SJSA1 (cell line): ENCODE measurements around the gene LRRC4C. TPM values are rescaled to one million over a fixed set of nuclear protein-coding genes. Genes with fewer than 3 reads are reported as not detected.
A peak's percentile ranks its signal among the peaks of the same experiment; 100 is the strongest.

Source experiments
- DNase-seq, 2 experiments: peaks; one replicate each; pipeline ENCODE4 v3.0.0-alpha.2; 2015 to 2020; ENCODE audit warnings: low spot score in 2 of 2, low read depth in 1 of 2
- H3K27ac ChIP-seq: fragments of 250-450 bp; sonication (Bioruptor Pico); 2 replicates; pipeline ENCODE4 v1.5.1; 2020; ENCODE audit warnings: mild to moderate bottlenecking, moderate library complexity
- H3K27me3 ChIP-seq: fragments of 250-450 bp; sonication (Bioruptor Pico); replicated peaks from 2 replicates; pipeline ENCODE4 v1.5.1; 2020; ENCODE audit warnings: mild to moderate bottlenecking, moderate library complexity
- H3K36me3 ChIP-seq: fragments of 250-450 bp; sonication (Bioruptor Pico); 2 replicates; pipeline ENCODE4 v1.5.1; 2020; ENCODE audit warnings: mild to moderate bottlenecking
- H3K4me1 ChIP-seq: fragments of 250-450 bp; sonication (Bioruptor Pico); replicated peaks from 2 replicates; pipeline ENCODE4 v1.6.1; 2021; ENCODE audit warnings: mild to moderate bottlenecking
- H3K4me3 ChIP-seq: fragments of 250-450 bp; sonication (Bioruptor Pico); 2 replicates; pipeline ENCODE4 v1.5.1; 2020; ENCODE audit warnings: mild to moderate bottlenecking
- H3K9me3 ChIP-seq: fragments of 250-450 bp; sonication (Bioruptor Pico); replicated peaks from 2 replicates; pipeline ENCODE4 v1.5.1; 2020; ENCODE audit warnings: mild to moderate bottlenecking
- total RNA-seq: library from RNA; depleted of rRNA; stranded (reverse); fragments of >200 nt; shearing (Covaris generic); gene quantifications from 2 replicates; pipeline ENCODE4 v1.2.3, GENCODE V29; 2014

Gene LRRC4C
- total RNA-seq, 1 experiment from 2014 or later: not detected

DNA sequence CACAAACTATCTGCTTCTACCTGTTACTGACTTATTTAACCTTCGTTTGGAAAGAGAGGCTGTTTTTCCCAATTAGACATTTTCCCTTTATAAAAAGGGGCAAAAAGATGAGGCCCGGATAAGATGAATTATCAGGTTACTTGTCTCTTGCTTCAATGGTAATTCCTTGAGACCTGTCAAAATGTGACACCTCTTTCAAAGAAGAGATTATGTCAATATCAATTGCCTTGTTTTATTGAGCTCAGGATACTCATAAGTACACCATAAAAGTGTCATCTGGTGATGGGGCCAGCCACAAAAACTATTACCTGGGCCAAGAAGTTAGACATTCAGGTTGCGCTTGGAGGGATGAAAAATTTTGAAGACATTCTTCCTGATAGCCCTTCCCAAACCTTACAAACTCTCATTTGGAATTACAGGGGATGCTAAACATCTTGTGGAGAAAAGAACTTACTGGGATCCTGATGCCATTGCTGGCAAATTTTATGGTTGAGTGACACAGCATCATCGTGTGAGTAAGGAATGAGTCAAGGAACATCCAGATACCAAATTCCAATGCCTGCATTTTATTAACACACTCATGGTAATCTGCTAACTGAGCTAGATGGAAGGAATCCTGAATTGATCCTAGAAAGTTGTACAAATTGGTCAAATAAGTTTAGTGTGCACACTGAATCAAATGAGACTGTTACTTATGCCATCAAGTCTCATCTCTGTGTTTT is 1071.2 kb downstream of the LRRC4C start:
- Histone ChIP-seq H3K27ac (no peak overlapping the region), H3K9me3 (no peaks in the 10 kb centered on the region), H3K4me3 (no peak overlapping the region), H3K27me3 (no peaks in the 10 kb centered on the region), H3K36me3 (no peaks in the 10 kb centered on the region), H3K4me1 (peaks cover 10% of the 10 kb centered on the region)
- no peak for DNase-seq

DNA sequence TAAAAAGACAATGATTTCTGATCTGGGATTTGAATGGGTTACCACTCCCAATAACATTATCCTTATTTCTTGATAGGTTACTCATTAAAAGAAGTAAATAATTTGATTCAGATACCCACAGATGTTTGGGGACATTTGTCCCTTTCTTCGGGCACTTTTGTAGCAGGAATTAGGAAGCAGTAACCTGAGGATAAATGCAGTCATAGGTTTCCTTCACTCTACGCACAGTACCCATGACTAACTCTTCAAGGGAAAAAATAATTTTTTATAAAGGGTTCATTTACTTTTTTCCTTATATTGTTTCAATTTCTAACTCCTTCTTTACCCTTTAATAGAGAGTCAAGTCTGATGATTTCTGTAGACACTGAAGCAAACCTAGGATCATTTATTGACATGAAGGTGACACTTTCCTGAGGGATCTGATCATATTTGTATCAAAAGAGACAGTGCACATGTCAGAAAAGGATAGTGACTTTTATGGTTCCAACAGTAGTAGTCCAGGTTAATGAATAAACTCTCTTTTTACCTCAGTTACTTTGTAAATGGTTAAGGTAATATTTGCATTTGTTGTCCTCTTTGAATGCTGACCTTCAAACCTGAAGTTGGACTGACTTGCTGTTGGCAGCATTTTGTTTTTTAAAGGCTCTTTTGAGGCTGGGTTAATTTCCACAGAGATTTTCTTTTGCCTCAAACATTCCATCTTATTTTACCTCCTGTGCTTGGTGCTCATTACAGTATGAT is 1072.0 kb downstream of the LRRC4C start:
- Histone ChIP-seq H3K27me3 (no peaks in the 10 kb centered on the region), H3K4me3 (no peak overlapping the region), H3K27ac (no peak overlapping the region), H3K4me1 (peaks cover 10% of the 10 kb centered on the region), H3K9me3 (no peaks in the 10 kb centered on the region), H3K36me3 (no peaks in the 10 kb centered on the region)
- no peak for DNase-seq

DNA sequence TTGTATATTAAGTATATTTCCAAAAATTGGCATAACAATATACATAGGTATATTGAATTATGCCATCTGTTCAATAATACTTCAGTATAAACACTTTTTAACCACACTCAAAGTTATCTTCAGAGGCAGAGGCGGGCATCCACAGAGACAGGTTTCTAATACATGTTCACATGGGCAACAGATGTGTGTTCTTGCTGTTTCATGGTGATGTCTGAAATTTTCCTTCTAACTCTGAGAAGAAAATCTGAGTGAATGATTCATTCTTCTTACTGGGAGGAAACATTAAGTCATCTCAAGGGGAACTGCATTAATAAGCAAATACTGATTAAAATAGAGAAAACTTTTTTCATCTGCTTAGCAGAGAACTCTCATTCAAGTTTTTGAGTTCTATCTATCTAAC is 1074.5 kb downstream of the LRRC4C start:
- no peak overlapping the region for H3K4me3 ChIP-seq
- H3K27ac ChIP-seq: no peak overlapping the region
- H3K4me1 ChIP-seq: peaks cover 10% of the 10 kb centered on the region
- H3K27me3 ChIP-seq: no peaks in the 10 kb centered on the region
- no peaks in the 10 kb centered on the region for H3K9me3 ChIP-seq
- no peaks in the 10 kb centered on the region for H3K36me3 ChIP-seq
- DNase-seq: no peak

DNA sequence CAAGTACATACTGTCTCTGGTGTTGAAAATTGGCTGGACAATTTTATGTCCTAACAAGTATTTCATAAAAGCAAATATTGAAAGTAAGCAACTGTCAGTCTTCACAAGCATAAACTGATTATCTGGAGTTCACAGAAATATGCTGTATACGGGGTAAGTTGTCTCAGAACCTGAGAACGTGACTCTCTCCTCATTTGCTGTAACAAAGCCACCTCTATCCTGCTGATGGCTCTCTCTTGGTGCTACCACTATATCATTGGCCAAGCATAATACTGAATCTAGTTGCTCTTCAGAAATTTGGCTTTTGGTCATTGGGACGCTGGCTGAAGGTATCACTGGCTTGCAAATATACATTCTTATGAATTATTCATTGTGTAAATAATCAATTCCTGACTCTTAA is 1078.0 kb downstream of the LRRC4C start:
- Histone ChIP-seq H3K27ac (no peak overlapping the region), H3K4me1 (no peaks in the 10 kb centered on the region), H3K4me3 (no peak overlapping the region), H3K27me3 (no peaks in the 10 kb centered on the region), H3K36me3 (no peaks in the 10 kb centered on the region), H3K9me3 (no peaks in the 10 kb centered on the region)
- no peak for DNase-seq

DNA sequence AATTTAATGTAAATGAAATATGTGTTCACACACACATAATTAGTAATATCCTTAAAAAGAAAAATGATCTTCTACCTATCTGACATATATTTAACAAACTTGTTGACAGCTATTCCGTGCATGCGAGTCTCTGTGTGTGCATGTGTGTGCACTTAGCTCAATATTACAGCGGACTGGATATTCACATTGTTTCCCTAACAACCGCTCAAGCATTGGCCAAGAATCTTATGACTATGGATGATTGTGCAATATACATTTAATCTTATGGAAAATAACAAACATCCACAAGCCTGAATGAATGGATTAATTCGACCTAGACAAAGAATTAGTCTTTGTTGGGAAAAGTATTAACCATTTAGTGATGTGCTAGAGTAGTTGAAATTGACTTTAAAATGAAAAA is 1078.6 kb downstream of the LRRC4C start:
- Histone ChIP-seq H3K9me3 (no peaks in the 10 kb centered on the region), H3K27me3 (no peaks in the 10 kb centered on the region), H3K27ac (no peak overlapping the region), H3K4me3 (no peak overlapping the region), H3K36me3 (no peaks in the 10 kb centered on the region), H3K4me1 (no peaks in the 10 kb centered on the region)
- DNase-seq: no peak

DNA sequence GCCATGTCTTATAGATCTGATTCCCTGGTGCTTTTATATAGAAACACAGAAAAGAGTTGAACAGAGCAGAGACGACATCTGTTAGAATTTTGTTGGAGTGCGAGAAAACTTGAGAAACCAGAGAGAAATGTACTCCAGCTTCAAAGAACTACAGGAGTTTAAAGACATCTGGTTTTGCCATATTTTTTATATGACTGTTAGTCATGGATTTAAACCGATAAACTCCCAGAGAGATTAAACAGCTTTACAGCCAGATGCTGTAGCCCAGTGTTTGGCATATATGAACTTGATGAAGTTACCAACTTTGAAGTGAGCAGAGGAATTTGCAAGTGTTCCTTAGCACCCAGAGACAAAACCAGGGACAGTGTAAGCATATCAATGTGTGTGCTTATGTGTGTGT is 1083.1 kb downstream of the LRRC4C start:
- no peak for DNase-seq
- Histone ChIP-seq H3K4me3 (no peak overlapping the region), H3K27me3 (no peaks in the 10 kb centered on the region), H3K27ac (no peak overlapping the region), H3K4me1 (no peaks in the 10 kb centered on the region), H3K36me3 (no peaks in the 10 kb centered on the region), H3K9me3 (no peaks in the 10 kb centered on the region)

DNA sequence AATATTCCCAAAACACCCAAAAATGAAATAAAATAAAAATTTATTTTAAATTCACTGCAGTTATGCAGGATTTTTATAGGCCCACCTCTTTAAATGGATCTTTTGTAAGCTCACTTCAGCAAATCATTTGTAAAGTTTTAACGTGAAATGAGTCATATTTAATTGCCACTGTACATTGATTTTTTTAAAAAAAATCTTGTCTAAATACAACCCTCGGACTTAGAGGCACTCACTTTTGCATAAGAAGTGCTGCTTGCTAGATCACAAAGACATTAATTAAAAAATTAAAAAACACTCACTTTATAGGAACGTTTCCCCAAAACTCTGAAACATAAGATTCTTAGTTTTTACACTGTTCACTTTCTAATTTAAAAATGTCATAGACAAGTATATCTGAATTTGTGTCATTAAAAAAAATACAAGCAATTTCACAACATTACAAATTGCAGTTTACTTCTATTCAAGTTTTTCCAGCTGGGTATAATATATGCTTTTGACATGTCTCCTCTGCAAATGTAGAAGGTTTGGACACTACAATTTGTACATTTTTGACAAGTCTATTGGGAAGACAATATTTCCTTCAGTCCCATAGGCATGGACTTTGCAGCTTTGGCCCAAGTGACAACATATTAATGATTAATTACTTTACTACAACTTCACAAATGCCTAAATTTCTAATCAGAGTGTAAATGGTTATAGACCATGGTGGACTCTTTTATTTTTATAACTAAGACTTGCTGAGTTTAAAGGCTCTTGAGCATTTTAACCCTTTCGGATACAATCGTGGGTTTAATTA is 1088.4 kb downstream of the LRRC4C start:
- no peak for DNase-seq
- Histone ChIP-seq H3K27ac (no peak overlapping the region), H3K36me3 (no peaks in the 10 kb centered on the region)

DNA sequence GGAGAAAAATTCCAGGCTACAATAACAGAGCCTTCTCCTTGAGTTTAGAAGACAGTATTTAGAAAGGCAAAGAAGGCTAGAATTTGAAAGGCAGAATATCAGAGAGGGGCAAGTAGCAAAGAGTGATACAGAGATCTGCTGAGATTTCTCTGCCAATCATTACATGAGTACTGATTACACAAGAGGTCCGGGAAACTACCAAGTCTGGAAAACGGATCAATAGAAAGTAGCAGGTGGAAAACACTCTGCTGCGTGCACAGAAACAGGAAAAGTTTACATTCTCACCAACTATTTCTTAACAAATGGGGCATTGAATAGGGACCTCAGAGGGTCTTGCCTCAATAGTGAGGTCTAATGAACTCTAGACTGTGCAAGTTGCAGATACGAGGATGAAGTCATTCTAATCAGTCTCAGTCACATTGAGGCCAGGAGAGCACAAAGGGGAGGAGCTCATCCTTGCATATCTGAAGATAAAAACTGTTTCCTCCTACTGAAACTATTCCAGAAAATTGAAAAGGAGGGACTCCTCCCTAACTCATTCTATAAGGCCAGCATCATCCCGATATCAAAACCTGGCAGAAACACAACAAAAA is 1099.2 kb downstream of the LRRC4C start:
- Histone ChIP-seq H3K4me1 (no peaks in the 10 kb centered on the region), H3K36me3 (no peaks in the 10 kb centered on the region), H3K9me3 (no peaks in the 10 kb centered on the region), H3K27me3 (no peaks in the 10 kb centered on the region; the same call in 1 of the 2 replicates), H3K4me3 (no peak overlapping the region), H3K27ac (no peak overlapping the region)
- DNase-seq: no peak

More for the DNA sequence above, 1088.4 kb downstream of the LRRC4C start:
- no peaks in the 10 kb centered on the region for H3K27me3 ChIP-seq
- H3K4me3 ChIP-seq: no peak overlapping the region
- H3K4me1 ChIP-seq: no peaks in the 10 kb centered on the region
- no peaks in the 10 kb centered on the region for H3K9me3 ChIP-seq

DNA sequence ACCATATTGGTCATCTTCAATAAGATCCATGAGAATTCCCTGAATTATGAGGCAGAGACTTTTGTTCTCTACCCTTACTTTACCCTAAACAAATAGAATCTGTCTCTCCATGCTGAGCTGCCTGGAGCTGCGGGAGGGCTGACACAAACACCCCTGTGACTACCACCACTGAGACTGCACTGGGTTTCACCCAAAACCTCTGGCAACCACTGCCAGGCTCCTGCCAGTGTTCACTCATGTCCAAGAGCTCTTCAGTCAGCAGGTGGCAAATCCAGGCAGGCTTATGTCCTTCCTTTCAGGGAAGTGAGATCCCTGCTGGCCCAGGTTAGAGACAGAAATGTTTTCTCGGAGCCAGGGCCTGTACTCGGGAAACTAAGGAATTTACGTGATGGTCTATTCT is 1105.3 kb downstream of the LRRC4C start:
- no peaks in the 10 kb centered on the region for H3K4me1 ChIP-seq
- H3K27me3 ChIP-seq: no peaks in the 10 kb centered on the region
- no peaks in the 10 kb centered on the region for H3K9me3 ChIP-seq
- no peak overlapping the region for H3K4me3 ChIP-seq
- no peaks in the 10 kb centered on the region for H3K36me3 ChIP-seq
- DNase-seq: no peak
- no peak overlapping the region for H3K27ac ChIP-seq

DNA sequence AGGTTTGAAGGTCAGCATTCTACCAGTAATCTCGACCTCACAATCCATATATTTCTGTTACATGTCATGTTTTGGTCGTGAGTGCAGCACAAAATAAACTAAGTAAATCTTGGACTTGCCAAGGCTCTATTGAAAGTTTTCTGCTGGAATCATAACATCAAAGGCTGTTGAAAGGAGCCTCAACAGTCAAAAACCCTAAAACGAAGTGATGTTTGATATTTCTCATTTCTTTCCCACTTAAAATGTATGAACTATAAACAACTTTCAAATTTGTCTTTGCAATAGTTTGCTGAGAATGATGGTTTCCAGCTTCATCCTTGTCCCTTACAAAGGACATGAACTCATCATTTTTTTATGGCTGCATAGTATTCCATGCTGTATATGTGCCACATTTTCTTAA is 1118.5 kb downstream of the LRRC4C start:
- no peak overlapping the region for H3K4me3 ChIP-seq
- no peak overlapping the region for H3K27ac ChIP-seq
- no peaks in the 10 kb centered on the region; the same call in 1 of the 2 replicates for H3K9me3 ChIP-seq
- H3K4me1 ChIP-seq: peaks cover 13% of the 10 kb centered on the region
- H3K36me3 ChIP-seq: no peaks in the 10 kb centered on the region
- no peak for DNase-seq
- no peaks in the 10 kb centered on the region for H3K27me3 ChIP-seq

DNA sequence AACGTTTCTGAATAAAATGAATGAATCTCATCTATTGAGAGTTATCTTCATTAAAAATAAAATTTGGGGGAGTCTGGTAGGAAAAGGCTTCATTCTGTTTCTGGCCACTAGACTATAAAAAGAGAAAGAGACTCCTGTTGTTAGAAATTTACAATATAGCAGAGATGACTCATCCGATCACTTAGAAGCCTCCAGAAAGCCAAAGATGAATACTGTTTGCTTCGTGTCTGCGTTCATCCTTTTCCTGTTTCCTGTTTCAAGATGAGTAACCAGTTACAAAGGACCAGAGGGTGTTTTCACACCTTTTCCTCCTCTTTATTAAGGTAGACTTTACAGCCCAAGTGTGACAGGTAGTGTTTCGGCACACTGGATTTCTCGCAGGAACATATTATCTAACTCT is 1120.7 kb downstream of the LRRC4C start:
- peaks cover 13% of the 10 kb centered on the region for H3K4me1 ChIP-seq
- H3K27ac ChIP-seq: peak overlapping the region; percentile 8; the same call in 1 of the 2 replicates
- H3K27me3 ChIP-seq: no peaks in the 10 kb centered on the region
- H3K9me3 ChIP-seq: no peaks in the 10 kb centered on the region; the same call in 1 of the 2 replicates
- no peaks in the 10 kb centered on the region for H3K36me3 ChIP-seq
- peak in 1 of 2 experiments; percentile 32 for DNase-seq
- H3K4me3 ChIP-seq: no peak overlapping the region

DNA sequence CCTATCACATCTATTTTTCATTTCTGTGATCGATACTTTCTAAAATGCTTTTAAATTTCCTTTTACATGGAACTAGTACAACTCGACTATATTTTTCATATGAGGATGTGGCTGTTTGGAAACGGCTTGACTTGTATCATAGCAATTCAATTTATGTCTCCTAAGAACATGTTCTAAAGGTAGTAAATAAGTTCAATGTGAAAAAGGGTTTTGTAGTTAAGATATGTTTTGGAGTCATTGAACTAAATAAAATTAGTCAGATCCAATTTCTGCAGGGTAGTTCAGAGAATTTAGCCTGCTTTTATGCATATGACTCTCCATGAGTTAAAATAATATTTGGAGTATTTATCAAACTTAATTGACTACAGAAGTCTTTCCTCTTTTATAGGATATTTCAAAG is 1121.4 kb downstream of the LRRC4C start:
- H3K27ac ChIP-seq: no peak overlapping the region
- H3K4me1 ChIP-seq: peaks cover 13% of the 10 kb centered on the region
- DNase-seq: no peak
- H3K4me3 ChIP-seq: no peak overlapping the region
- no peaks in the 10 kb centered on the region for H3K27me3 ChIP-seq
- H3K36me3 ChIP-seq: no peaks in the 10 kb centered on the region
- no peaks in the 10 kb centered on the region for H3K9me3 ChIP-seq

DNA sequence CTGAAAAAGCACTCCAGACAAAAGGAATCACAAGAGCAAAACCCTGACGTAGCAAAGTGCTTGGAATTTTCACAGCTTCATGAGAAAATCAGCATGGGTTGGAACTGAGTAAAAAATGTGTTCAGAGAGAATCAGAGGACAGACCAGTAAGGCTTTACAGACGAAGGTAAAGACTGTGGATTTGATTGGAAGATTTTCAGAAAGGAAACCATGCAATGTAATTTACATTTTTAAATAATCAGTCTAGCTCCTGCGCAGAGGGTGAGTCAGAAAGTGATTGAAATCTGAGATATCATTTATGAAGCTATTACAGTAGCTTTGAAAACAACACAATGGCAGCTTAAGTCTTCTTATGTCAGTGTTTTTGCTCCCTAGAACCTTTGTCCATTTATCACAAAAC is 1122.3 kb downstream of the LRRC4C start:
- Histone ChIP-seq H3K27ac (no peak overlapping the region), H3K4me1 (peaks cover 13% of the 10 kb centered on the region), H3K27me3 (no peaks in the 10 kb centered on the region), H3K9me3 (no peaks in the 10 kb centered on the region), H3K4me3 (no peak overlapping the region), H3K36me3 (no peaks in the 10 kb centered on the region)
- DNase-seq: no peak
